GM18951 (cell line): Measurements from ENCODE around the gene MVB12B.

Experiments used
- POLR2A ChIP-seq: IDR thresholded peaks from 4 replicates; pipeline ENCODE4 v1.6.1; 2011; ENCODE audit warnings: mild to moderate bottlenecking; ENCODE audit not compliant: insufficient read length, insufficient read depth; ENCODE audit errors: extremely low read depth
- in situ Hi-C: fragments of 300-500 bp; cut with MboI; formaldehyde crosslinking; loops from one replicate; pipeline ENCODE4 v1.12.0; 2022; ENCODE audit warnings: low sequenced_read_pairs, mixed read lengths, inconsistent platforms; ENCODE audit not compliant: unreplicated experiment

Gene MVB12B

GRCh38 chr9:126516936-126517832 lies 190.6 kb downstream of the MVB12B start:
- TF ChIP-seq POLR2A: no peak
- in situ Hi-C loops: no loop called here

GRCh38 chr9:126517833-126518356 lies 191.3 kb downstream of the MVB12B start:
- TF ChIP-seq POLR2A: no peak
- in situ Hi-C loops: no loop called here

- no peak for TF ChIP-seq POLR2A
- in situ Hi-C loops: no loop called here
Observed at GRCh38 chr9:126518763-126519162, 192.1 kb downstream of the MVB12B start.

GRCh38 chr9:126519660-126520420 lies 193.2 kb downstream of the MVB12B start:
- in situ Hi-C loops: no loop called here
- no peak for TF ChIP-seq POLR2A

GRCh38 chr9:126520453-126520852 lies 193.8 kb downstream of the MVB12B start:
- in situ Hi-C loops: no loop called here
- no peak for TF ChIP-seq POLR2A

- in situ Hi-C loops: no loop called here
- TF ChIP-seq POLR2A: no peak
Observed at GRCh38 chr9:126521089-126521488, 194.5 kb downstream of the MVB12B start.

GRCh38 chr9:126521551-126521950 lies 194.9 kb downstream of the MVB12B start:
- TF ChIP-seq POLR2A: no peak
- in situ Hi-C loops: no loop called here

GRCh38 chr9:126521976-126522590 lies 195.5 kb downstream of the MVB12B start:
- in situ Hi-C loops: no loop called here
- TF ChIP-seq POLR2A: no peak

GRCh38 chr9:126522612-126523356 lies 196.2 kb downstream of the MVB12B start:
- no peak for TF ChIP-seq POLR2A
- in situ Hi-C loops: no loop called here

GRCh38 chr9:126523611-126524111 lies 197.0 kb downstream of the MVB12B start:
- in situ Hi-C loops: no loop called here
- TF ChIP-seq POLR2A: no peak

GRCh38 chr9:126524353-126525077 lies 197.9 kb downstream of the MVB12B start:
- no peak for TF ChIP-seq POLR2A
- in situ Hi-C loops: no loop called here
